ENCODE results near the gene KLHDC4. TPM values are rescaled to one million over a fixed set of nuclear protein-coding genes. Genes with fewer than 3 reads are reported as not detected.

The KLHDC4 gene
- total RNA-seq, 2 experiments from 2014 or later = 80.8 to 81.7 TPM

GRCh38 chr16:87808108-87808507, 42.3 kb upstream of the KLHDC4 start:
- H3K27ac Mint-ChIP-seq = peak overlapping the region; percentile 56
- peaks cover 2% of the 10 kb centered on the region for H3K9me3 Mint-ChIP-seq
- ChIA-PET POLR2A (interaction anchor here (0.6 to 4.8 kb wide), 7 partner anchors 19 to 63 kb away, joined by 3 to 40 read pairs (median 4); partner anchors contain the start of gene KLHDC4), CTCF (interaction anchor here (1.4 to 5.9 kb wide), 4 partner anchors 14 to 63 kb away, joined by 3 to 58 read pairs (median 10); no protein-coding TSS in a partner anchor)
- DNase-seq = no peak
- intact Hi-C loops (cut with micrococcal nuclease) = no loop called here
- TF ChIP-seq CTCF (IDR thresholded peaks at IDR 0.05) = no peak
- ATAC-seq = no peak
- no peak overlapping the region for H3K4me3 Mint-ChIP-seq
- no peaks in the 10 kb centered on the region for H3K36me3 Mint-ChIP-seq (ENCODE audit: low read depth)
- no peaks in the 10 kb centered on the region for H3K27me3 Mint-ChIP-seq
- H3K4me1 Mint-ChIP-seq (ENCODE audit: low read depth) = peaks cover 32% of the 10 kb centered on the region

- no peaks in the 10 kb centered on the region for H3K27me3 Mint-ChIP-seq
- intact Hi-C loops (cut with micrococcal nuclease) = no loop called here
- POLR2A ChIA-PET = interaction anchor here (0.5 to 4.8 kb wide), 19 partner anchors 9 to 423 kb away, joined by 3 to 40 read pairs (median 5); partner anchors contain the start of gene SLC7A5
- peak overlapping the region; percentile 87 for H3K4me3 Mint-ChIP-seq
- H3K9me3 Mint-ChIP-seq = peaks cover 2% of the 10 kb centered on the region
- TF ChIP-seq CTCF (IDR thresholded peaks at IDR 0.05) = no peak
- DNase-seq (peak; percentile 81), ATAC-seq (peak; percentile 81)
- H3K36me3 Mint-ChIP-seq (ENCODE audit: low read depth) = no peaks in the 10 kb centered on the region
- peaks cover 32% of the 10 kb centered on the region for H3K4me1 Mint-ChIP-seq (ENCODE audit: low read depth)
- peak overlapping the region; percentile 95 for H3K27ac Mint-ChIP-seq
- CTCF ChIA-PET = interaction anchor here (0.7 to 5.9 kb wide), 7 partner anchors 15 to 89 kb away, joined by 3 to 58 read pairs (median 5); no protein-coding TSS in a partner anchor
These were observed 41.1 kb upstream of the KLHDC4 start for GRCh38 chr16:87806641-87807546.

- H3K27ac Mint-ChIP-seq = peak overlapping the region; percentile 95
- H3K36me3 Mint-ChIP-seq (ENCODE audit: low read depth) = no peaks in the 10 kb centered on the region
- peaks cover 2% of the 10 kb centered on the region for H3K9me3 Mint-ChIP-seq
- TF ChIP-seq CTCF (IDR thresholded peaks at IDR 0.05) = no peak
- peaks cover 32% of the 10 kb centered on the region for H3K4me1 Mint-ChIP-seq (ENCODE audit: low read depth)
- DNase-seq = peak; percentile 77
- intact Hi-C loops (cut with micrococcal nuclease) = no loop called here
- H3K4me3 Mint-ChIP-seq = peak overlapping the region; percentile 87
- CTCF ChIA-PET = interaction anchor here (1.0 to 5.9 kb wide), 5 partner anchors 15 to 89 kb away, joined by 3 to 58 read pairs (median 9); no protein-coding TSS in a partner anchor
- peak; percentile 63 for ATAC-seq
- H3K27me3 Mint-ChIP-seq = no peaks in the 10 kb centered on the region
- POLR2A ChIA-PET = interaction anchor here (0.5 to 4.8 kb wide), 16 partner anchors 10 to 422 kb away, joined by 3 to 40 read pairs (median 6); partner anchors contain the start of gene SLC7A5
These were observed 40.5 kb upstream of the KLHDC4 start for GRCh38 chr16:87806261-87806640.

DNA sequence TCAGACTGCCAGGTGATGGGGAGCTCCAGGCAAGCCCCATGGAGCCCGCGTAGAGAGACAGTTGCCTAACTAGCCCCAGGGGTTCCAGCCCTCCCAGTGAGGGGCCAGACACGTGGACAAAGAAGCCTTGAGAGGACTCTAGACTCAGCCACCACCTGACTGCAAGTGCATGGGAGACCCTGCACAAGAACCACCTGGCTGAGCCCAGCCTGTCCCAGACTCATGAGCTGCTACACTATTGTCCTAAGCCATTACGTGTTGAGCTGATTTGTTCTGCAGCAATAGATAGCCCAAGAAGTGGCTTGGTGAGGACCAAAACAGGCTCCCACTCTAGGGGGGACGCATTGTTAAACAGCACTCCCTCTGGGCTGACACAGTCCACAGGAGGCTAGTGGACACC, 37.6 kb upstream of the KLHDC4 start:
- Mint-ChIP-seq H3K9me3 (peaks cover 2% of the 10 kb centered on the region), H3K27ac (no peak overlapping the region), H3K4me3 (no peak overlapping the region), H3K27me3 (no peaks in the 10 kb centered on the region), H3K36me3 (ENCODE audit: low read depth) (no peaks in the 10 kb centered on the region), H3K4me1 (ENCODE audit: low read depth) (peaks cover 18% of the 10 kb centered on the region)
- ATAC-seq = no peak
- ChIA-PET CTCF (interaction anchor here (5.9 kb wide), 1 partner anchor 23 kb away, joined by 58 read pairs; no protein-coding TSS in a partner anchor), POLR2A (interaction anchor here (0.6 to 4.8 kb wide), 6 partner anchors 16 to 73 kb away, joined by 3 to 40 read pairs (median 3); no protein-coding TSS in a partner anchor)
- intact Hi-C loops (cut with micrococcal nuclease) = no loop called here
- TF ChIP-seq CTCF (IDR thresholded peaks at IDR 0.05) = no peak
- DNase-seq = no peak

Measured in activated CD8-positive, alpha-beta T cell treated with anti-CD3 and anti-CD28 coated beads for 36 hours (primary cell).